C4-2B (cell line): Measurements from ENCODE around the gene FNDC7.

Experiments used
- ZFX ChIP-seq: fragments of 450-650 bp; IDR thresholded peaks from 2 replicates; pipeline ENCODE4 v1.6.1; 2017
- TF ChIP-seq, protein P1 (sequence below): fragments of 450-650 bp; conservative IDR thresholded peaks from 2 replicates; pipeline ENCODE4 v1.5.1; 2017; ENCODE audit warnings: mild to moderate bottlenecking

DNA sequence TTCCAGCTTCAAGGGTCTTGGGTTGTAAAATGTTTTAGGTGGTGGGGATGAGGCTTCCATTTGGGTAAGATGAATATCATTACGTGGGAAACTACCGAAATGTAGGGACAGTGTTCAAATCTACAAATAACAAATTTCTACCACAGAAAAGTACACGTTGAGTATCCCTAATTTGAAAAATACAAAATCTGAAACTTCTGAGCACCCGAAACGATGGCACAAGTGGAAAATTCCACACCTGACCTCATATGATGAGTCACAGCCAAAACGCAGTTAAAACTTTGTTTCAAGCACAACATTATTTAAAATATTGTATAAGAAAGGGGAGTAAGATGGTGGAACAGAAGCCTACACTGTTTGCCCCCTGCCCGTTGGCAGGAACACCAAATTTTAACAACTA lies 43.0 kb upstream of the FNDC7 start:
- TF ChIP-seq, protein P1, sequence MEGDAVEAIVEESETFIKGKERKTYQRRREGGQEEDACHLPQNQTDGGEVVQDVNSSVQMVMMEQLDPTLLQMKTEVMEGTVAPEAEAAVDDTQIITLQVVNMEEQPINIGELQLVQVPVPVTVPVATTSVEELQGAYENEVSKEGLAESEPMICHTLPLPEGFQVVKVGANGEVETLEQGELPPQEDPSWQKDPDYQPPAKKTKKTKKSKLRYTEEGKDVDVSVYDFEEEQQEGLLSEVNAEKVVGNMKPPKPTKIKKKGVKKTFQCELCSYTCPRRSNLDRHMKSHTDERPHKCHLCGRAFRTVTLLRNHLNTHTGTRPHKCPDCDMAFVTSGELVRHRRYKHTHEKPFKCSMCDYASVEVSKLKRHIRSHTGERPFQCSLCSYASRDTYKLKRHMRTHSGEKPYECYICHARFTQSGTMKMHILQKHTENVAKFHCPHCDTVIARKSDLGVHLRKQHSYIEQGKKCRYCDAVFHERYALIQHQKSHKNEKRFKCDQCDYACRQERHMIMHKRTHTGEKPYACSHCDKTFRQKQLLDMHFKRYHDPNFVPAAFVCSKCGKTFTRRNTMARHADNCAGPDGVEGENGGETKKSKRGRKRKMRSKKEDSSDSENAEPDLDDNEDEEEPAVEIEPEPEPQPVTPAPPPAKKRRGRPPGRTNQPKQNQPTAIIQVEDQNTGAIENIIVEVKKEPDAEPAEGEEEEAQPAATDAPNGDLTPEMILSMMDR: no peak
- TF ChIP-seq ZFX: no peak
